ENCODE results near the gene SIRPB2.

The SIRPB2 gene

DNA sequence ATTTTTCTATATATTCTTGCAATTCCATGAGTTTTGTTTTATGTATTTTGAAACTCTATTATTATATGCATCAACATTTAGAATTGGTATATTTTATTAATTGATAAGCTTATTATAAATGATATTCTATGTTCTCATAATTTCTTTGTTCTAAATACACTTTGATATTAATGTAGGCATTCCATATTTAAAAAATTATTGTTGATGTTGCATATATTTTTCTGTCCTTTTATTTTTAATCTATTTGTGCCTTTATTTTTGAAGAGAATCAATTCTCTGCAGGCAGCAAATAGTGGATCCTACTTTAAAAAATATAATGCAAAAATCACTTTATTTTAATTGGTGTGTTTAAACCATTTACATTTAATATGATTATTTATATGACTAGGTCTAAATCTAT is 36.7 kb upstream of the SIRPB2 start:
- TF ChIP-seq POLR2AphosphoS5 (IDR thresholded peaks at IDR 0.05; ENCODE audit: low read depth, low read length) (no peak), FOXP2 (optimal IDR thresholded peaks at IDR 0.05; ENCODE audit: borderline replicate concordance, extremely low read depth, extremely low read length, insufficient read depth) (no peak), TAF1 (IDR thresholded peaks at IDR 0.05; ENCODE audit: borderline replicate concordance, insufficient read depth, low read length) (no peak), SIN3A (IDR thresholded peaks at IDR 0.05; ENCODE audit: borderline replicate concordance, insufficient read depth, low read length) (no peak)
- TF ChIP-seq, protein P1, sequence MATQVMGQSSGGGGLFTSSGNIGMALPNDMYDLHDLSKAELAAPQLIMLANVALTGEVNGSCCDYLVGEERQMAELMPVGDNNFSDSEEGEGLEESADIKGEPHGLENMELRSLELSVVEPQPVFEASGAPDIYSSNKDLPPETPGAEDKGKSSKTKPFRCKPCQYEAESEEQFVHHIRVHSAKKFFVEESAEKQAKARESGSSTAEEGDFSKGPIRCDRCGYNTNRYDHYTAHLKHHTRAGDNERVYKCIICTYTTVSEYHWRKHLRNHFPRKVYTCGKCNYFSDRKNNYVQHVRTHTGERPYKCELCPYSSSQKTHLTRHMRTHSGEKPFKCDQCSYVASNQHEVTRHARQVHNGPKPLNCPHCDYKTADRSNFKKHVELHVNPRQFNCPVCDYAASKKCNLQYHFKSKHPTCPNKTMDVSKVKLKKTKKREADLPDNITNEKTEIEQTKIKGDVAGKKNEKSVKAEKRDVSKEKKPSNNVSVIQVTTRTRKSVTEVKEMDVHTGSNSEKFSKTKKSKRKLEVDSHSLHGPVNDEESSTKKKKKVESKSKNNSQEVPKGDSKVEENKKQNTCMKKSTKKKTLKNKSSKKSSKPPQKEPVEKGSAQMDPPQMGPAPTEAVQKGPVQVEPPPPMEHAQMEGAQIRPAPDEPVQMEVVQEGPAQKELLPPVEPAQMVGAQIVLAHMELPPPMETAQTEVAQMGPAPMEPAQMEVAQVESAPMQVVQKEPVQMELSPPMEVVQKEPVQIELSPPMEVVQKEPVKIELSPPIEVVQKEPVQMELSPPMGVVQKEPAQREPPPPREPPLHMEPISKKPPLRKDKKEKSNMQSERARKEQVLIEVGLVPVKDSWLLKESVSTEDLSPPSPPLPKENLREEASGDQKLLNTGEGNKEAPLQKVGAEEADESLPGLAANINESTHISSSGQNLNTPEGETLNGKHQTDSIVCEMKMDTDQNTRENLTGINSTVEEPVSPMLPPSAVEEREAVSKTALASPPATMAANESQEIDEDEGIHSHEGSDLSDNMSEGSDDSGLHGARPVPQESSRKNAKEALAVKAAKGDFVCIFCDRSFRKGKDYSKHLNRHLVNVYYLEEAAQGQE (IDR thresholded peaks at IDR 0.05; ENCODE audit: insufficient read depth in 1 of 2, low read depth in 2 of 2, low read length in 2 of 2), result no peak

DNA sequence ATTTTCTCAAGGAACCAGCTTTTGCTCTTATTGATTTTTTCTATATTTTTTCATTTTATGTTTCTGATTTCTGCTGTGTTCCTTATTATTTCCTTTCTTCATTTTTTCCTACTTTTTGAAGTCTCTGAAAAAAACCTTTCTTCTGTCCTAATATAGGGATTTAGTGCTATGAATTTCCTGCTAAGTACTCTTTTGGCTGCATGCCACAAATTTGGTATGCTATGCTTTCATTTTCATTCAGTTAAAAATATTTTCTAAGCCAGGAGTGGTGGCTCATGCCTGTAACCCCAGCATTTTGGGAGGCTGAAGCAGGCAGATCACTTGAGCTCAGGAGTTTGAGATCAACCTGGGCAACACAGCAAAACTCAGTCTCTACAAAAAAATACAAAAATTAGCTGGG is 35.7 kb upstream of the SIRPB2 start:
- TF ChIP-seq TAF1 (IDR thresholded peaks at IDR 0.05; ENCODE audit: borderline replicate concordance, insufficient read depth, low read length), result no peak
- TF ChIP-seq POLR2AphosphoS5 (IDR thresholded peaks at IDR 0.05; ENCODE audit: low read depth, low read length), result no peak
- no peak for TF ChIP-seq FOXP2 (optimal IDR thresholded peaks at IDR 0.05; ENCODE audit: borderline replicate concordance, extremely low read depth, extremely low read length, insufficient read depth)
- TF ChIP-seq, protein P1 (IDR thresholded peaks at IDR 0.05; ENCODE audit: insufficient read depth in 1 of 2, low read depth in 2 of 2, low read length in 2 of 2), result no peak
- TF ChIP-seq SIN3A (IDR thresholded peaks at IDR 0.05; ENCODE audit: borderline replicate concordance, insufficient read depth, low read length), result no peak

DNA sequence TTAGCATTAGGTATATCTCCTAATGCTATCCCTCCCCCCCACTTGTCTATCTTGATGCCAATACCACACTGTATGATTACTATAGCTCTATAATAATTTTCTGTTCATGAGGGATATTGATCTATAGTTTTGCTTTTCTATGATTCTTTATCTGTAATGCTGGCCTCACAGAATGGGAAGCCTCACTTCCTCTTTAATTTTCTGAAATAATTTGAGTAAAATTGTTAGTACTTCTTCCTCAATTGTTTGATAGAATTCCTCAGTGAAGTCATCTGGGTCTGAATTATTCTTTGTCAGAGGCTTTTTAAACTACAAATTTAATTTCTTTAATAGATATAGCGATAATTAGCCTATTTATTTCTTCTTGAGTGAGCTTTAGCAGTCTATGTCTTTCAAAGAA is 35.1 kb upstream of the SIRPB2 start:
- TF ChIP-seq, protein P1 (IDR thresholded peaks at IDR 0.05; ENCODE audit: insufficient read depth in 1 of 2, low read depth in 2 of 2, low read length in 2 of 2), result no peak
- TF ChIP-seq TAF1 (IDR thresholded peaks at IDR 0.05; ENCODE audit: borderline replicate concordance, insufficient read depth, low read length), result no peak
- TF ChIP-seq POLR2AphosphoS5 (IDR thresholded peaks at IDR 0.05; ENCODE audit: low read depth, low read length), result no peak
- no peak for TF ChIP-seq SIN3A (IDR thresholded peaks at IDR 0.05; ENCODE audit: borderline replicate concordance, insufficient read depth, low read length)
- no peak for TF ChIP-seq FOXP2 (optimal IDR thresholded peaks at IDR 0.05; ENCODE audit: borderline replicate concordance, extremely low read depth, extremely low read length, insufficient read depth)

DNA sequence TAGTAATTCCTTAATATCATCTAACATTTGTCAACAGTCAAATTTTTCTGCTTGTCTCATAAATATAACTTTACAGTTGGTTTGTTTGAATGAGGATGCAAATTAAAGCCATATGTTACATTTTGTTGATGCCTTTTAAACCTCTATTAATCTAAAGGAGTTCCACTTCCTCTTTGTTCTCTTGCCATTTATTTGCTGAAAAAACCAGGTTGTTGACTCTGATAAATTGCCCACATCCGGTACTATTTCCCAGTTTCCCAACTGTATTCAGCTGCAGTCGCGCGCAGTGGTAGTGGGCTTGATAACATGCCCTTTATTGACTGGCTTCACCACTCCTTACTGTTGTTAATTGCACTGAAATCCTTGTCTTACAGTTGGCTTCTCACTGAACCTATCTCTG is 32.8 kb upstream of the SIRPB2 start:
- no peak for TF ChIP-seq FOXP2 (optimal IDR thresholded peaks at IDR 0.05; ENCODE audit: borderline replicate concordance, extremely low read depth, extremely low read length, insufficient read depth)
- no peak for TF ChIP-seq POLR2AphosphoS5 (IDR thresholded peaks at IDR 0.05; ENCODE audit: low read depth, low read length)
- no peak for TF ChIP-seq SIN3A (IDR thresholded peaks at IDR 0.05; ENCODE audit: borderline replicate concordance, insufficient read depth, low read length)
- TF ChIP-seq, protein P1 (IDR thresholded peaks at IDR 0.05; ENCODE audit: insufficient read depth in 1 of 2, low read depth in 2 of 2, low read length in 2 of 2), result no peak
- no peak for TF ChIP-seq TAF1 (IDR thresholded peaks at IDR 0.05; ENCODE audit: borderline replicate concordance, insufficient read depth, low read length)

DNA sequence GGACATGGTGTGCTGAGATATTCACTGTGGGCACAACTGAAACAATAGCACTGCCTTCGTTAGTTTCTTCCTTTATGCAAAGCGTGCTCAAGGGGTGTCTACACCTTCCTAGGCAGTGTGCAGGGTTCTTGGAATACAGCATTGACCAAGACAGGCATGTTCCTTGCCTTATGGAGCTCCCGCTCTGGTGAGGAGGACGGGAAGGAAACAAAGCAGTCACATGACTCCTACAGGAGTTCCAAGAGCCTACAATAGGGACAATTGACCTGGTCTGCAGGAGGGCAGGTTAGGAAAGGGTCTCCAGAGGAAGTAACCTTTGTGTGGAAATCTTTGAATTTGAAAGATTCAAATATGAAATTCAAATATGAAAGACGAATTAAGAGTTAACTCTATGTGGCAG is 25.8 kb upstream of the SIRPB2 start:
- TF ChIP-seq POLR2AphosphoS5 (IDR thresholded peaks at IDR 0.05; ENCODE audit: low read depth, low read length) (no peak), SIN3A (IDR thresholded peaks at IDR 0.05; ENCODE audit: borderline replicate concordance, insufficient read depth, low read length) (no peak), FOXP2 (optimal IDR thresholded peaks at IDR 0.05; ENCODE audit: borderline replicate concordance, extremely low read depth, extremely low read length, insufficient read depth) (no peak), TAF1 (IDR thresholded peaks at IDR 0.05; ENCODE audit: borderline replicate concordance, insufficient read depth, low read length) (no peak)
- TF ChIP-seq, protein P1 (IDR thresholded peaks at IDR 0.05; ENCODE audit: insufficient read depth in 1 of 2, low read depth in 2 of 2, low read length in 2 of 2), result no peak

Measured in PFSK-1 (cell line).